UCSD-AML1 (cell line): Measurements from ENCODE around the gene CYB5RL.
"Not testable (repeated sequence)": the region's sequence is repeated elsewhere in the genome, so short reads cannot be mapped to it uniquely, and the experiment has no call there.

Experiments
- DNase-seq: peaks from one replicate; lab custom pipeline; 2025; ENCODE audit not compliant: unreplicated experiment; lab: John Stamatoyannopoulos, UW

CYB5RL gene

DNA sequence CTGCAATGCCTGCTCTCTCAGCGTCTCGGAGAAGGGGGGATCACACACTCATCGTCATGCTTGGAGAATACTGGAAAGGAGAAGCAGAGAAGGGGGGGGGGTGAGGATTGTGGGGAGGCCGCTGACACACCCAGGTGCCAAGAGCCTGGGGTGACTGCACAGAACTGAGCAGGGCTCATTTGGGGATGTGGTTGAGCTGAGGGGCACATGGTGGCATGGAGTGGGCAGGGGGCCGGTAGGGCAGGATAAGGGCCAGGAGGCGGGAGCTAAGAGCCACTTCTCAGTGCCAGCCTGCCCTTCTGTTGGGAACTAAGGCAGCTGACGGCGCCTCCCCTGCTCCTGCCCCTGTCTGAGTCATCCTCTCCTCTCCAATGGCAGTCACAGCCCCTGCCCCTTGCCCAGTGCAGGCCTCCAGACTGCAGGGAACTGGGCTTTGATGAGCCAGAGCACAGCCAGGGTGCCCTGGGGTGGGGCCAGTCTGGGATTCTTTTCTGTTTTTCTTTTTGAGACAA lies 27.3 kb upstream of the CYB5RL start:
- no peak for DNase-seq

DNA sequence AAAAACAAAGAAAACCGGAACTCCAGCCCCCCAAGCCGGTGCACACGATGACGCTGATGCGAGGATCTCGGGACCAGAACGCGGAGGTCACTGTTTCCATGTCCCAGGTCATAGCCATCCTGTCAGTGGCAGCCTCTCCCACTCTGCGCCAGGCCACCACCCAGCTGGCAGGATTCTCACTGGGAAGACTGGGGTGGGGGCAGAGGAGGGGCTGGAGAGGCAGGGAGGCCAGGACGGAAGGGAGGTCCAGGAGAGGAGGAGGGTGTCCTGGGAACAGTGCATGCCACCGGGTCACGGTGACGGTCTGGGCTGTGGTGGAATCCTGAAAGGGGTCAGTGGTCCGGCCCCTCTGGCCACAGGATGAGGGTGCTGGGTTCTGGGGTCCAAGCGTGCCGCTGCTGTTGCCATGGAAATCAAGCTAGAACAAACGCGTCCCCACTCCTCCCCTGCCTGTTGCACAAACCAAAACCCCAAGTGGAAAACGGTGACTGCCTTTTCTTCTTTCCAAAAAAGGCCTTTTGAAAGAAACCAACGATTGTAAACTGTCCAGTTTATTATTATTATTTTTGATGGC lies 26.2 kb upstream of the CYB5RL start:
- DNase-seq = no peak

DNA sequence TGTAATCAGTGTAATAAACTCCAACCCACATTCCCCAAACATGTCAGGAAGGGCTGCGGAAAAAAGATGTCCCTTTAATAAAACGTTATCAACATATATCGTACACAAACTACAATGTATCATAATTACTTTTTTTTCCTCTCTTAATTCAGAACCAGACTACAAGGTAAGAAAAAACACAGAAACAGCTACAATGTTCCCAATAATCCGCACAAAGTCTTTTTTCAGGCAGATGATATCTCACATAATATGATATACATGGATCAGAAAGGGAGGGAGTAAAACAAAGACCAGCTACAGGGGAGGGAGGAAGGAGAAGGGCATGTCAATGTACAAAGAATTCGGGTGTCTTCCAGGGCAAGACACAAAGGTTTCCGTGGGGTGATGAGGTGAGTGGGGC lies 25.5 kb upstream of the CYB5RL start:
- DNase-seq = no peak

DNA sequence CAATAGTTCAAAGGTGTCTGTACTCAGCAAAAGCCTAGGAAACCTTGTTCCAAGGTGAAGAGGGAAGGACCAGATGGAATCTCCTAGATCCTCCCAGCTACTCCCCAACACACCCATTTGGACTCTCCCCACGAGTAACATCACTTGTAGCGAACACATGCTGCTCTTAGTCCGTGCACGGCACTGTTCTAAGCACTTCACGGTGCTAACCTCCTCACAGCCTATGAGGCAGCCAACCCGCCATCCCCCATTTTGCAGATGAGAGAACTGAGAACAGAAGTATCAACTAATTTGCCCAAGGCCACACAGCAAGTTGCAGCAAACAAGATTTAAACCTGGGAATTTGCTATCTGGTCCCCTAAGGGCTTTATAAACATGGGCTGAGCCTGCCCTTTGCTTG lies 24.4 kb upstream of the CYB5RL start:
- no peak for DNase-seq

DNA sequence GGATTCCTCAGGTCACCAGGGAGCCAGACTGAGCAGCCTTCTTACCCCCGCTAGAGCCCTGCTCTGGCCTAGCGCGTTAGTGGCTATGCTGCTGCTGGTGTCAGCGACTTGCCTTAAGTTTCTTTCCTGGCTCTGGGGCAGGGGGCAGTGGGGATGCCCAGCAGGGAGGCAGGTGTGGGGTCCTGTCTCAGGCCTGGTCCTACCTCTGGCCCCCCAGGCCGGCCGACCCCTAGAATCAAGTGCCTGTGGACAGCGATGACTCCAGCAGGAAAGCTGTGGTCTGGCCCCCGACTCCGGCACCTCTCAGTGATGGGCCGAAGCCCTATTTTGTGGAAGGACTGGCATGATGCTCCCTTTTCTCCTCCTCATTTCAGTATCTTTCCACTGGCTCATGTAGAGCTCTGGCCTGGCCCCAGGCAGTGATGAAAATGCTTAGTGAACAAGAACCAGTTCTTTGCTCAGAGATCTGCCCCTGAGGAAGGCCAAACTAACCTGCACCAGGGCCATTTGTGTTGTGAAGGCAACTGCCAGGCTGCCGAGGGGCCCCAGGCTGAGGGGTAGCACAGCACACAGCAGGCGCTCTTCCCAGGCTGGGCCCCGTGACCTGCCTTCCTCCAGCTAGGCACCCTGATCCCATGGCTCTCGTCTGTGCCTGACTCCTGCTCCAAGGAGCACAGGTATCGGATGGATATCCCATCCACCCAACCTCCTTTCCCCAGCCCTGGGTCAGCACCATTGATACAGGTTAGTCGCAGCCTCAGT lies 23.8 kb upstream of the CYB5RL start:
- DNase-seq = no peak

DNA sequence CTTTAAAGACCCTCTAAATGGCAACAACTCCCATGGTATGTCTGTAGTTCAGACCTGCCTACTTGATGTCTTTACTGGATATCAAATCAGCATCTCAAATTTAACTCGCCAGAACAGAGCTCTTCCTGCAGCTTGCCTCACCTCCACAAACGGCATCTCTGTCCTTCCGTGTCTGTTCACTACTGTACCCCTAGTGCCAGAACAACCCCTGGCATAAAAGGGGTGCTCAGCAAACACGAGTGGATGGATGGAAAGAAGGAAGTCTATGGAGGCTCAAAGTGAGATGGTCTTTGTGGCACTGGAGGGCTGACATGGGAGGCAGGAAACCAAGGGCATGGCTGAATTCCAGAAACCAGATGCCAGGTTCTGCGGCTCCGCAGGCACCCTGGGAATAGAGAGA lies 22.9 kb upstream of the CYB5RL start:
- DNase-seq = no peak

DNA sequence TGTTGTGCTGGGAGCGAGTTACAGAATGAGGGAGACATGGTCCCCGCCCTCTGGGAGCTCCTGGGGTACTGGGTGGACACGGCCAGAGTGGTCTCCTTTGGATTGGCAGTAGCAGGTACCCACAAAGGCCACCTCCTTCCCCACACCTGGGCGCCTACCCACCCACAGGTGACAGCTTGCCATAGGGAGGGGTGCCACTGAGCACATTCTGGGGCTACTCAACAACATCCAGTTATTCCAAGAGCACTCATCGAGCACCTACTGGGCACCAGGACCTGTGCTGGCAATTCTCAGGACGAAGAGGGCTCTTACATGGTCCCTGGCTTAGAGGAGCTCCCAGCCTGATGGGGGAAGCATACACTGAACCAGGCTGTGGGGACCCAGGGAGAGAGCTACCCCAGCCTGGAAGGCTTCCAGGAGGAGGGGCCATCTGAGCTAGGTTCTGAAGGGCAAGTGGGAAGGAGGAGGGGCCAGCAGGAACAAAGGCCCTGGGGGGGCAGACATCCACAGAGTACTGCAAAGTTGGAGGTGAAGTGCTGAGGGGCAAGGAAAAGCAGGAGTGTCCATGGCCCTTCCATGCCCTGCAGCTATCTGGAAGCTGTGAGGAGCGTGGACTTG lies 22.1 kb upstream of the CYB5RL start:
- no peak for DNase-seq

DNA sequence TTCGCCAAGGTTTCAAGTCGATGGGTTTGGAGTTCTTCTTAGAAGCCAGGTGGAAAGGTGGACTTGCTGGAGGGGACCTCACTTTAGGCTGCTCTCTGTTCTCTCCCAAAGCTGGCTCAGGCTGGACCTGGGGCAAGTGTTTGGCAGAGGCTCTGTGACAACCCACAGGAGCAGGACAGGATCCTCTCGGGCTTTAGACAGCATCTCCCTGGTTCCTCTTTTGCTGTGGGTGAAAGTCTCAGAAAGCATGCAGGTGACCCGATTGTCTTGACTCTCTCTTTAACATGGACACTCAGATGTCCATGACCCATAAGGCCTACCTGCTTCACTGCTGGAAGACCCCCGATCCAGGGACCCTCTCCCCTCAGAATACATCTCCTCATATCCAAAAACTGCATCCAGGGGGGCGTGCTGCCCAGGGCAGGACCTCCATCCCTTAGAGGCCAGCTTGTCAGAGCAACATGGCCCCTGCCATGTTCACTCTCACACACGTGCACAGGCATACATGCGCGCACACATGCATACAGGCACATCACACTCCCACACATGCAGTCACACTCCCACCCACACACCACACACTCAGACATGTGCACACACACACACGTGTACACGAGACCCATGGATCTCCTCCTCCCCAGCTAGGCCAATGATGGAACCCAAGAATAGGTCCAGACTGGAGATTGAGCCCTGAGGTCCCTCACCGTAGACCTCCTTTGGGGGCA lies 21.4 kb upstream of the CYB5RL start:
- DNase-seq = no peak

DNA sequence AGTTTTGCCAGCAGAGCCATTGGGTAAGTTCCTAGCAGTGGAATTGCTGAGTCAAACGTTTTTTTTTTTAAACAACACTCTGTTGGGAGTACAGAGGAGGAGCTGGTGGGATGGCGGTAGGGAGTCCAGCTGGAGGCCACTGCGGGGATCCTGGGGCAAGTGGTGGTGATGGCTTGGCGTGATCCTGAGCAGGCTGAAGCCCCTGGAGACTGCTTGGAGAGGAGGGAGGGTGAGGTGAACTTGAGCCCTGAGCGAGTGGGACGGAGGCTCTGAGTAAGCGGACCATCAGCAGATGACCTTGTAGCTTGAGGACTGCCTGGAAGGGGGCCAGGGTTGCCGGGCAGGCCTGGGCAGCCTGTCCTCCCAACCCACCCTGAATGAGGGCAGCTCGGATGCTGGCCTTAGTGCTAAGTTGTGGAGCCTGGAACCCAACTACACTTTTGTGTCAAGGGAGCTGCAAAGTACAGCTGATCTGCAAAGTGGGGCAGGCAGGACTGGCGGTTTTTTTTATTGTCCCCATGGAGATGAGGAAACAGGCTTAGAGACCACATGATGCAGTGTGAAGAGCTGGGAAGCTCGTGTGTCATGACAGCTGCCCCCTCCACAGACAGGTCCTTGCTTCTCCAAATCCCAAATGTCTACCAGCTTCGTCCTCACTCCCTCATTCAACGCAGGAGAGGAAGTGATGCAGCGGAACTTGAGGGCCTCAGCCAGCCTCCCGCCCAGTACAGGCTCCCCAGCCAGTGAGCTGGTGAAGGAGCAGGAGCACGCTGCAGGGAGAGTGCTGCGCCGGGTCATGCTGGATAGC lies 20.4 kb upstream of the CYB5RL start:
- peak; percentile 36 for DNase-seq

DNA sequence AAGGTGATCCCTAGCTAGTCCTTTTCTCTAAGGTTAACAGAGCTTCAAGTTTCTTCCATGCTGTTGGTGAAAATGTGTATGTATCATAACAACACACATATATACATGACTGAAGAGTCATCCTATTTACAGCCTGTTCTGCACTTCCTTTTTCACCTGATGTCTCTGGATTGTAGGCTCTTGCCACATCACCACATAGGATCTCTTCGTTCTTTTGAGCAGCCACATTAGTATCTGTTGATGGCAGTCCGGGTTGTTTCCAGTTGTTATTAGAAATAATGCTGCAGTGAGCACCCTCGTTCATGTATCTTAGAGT lies 19.8 kb upstream of the CYB5RL start:
- no peak for DNase-seq

DNA sequence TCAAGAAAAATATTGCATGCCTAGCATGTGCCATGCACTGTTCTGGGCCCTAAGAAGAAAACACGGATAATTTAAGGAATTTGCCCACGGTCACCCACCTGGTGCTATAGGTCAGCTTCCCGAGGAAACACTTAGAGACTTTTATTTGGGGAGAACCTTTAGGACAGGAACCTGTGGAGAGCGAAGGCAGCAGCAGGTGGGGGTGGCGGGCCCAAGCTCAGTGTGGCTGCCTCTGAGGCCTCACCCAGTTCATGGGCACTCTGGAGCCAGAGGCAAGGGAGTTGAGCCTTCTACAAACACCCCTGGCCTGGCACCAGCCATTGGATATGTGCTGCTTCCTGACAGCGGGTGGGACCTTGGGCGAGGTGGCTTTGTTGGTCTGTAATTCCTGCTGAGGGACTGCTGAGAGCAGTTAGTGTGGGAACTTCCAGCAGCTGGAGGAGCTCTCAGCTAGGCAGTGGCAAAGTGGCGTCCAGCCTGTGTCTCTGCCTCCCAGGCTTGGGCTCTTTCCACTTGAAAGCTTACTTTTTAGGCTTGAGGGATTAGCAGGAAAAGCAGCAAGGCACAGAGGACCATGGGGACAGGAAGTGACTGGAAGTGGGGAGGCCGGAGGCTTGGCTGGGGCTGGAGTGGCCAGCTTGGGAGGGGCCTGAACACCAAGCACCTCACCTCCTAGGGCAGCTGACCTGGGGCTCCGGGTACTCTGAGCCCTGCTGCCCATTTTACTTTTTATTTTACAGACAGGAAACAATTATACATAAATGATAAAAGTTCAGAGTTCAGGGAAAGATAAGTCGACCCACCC lies 19.3 kb upstream of the CYB5RL start:
- no peak for DNase-seq

DNA sequence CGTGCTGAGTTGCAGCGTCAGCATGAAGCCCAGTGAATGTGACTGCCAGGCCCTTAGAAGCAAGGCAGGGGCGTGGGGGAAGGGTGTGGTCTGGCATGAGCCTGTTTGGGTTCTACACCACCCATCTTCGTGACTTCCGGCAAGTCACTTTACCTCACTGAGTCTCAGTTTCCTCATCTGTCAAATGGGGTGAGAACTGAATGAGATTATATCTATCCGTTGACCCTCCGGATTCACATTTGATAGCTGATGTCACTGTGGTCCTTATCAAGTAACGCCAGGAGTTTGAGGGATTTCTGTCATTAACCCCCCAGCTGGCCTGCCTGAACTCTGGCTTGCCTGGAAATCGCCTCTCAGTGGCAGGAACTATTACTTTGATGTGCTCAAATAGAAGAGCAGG lies 15.7 kb upstream of the CYB5RL start:
- DNase-seq = no peak

DNA sequence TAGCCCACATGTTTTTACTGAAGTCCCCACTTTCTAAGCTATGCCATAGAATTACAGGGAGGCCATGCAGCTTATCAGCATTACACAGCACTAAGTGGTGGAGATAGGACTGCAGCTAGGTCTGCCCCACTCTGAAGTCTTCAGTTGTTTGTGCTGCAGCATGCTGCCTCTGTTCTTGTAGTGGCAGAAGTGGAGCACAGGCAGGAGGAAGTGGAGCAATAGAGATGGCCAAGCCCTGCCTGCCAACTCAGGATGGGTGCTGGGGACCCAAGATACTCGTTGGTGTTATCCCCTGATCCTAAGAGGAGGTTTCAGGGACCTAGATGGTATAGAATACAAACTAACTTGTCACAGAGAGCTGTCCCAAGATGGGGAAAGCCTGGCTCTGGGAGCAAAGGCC lies 13.0 kb upstream of the CYB5RL start:
- no peak for DNase-seq

DNA sequence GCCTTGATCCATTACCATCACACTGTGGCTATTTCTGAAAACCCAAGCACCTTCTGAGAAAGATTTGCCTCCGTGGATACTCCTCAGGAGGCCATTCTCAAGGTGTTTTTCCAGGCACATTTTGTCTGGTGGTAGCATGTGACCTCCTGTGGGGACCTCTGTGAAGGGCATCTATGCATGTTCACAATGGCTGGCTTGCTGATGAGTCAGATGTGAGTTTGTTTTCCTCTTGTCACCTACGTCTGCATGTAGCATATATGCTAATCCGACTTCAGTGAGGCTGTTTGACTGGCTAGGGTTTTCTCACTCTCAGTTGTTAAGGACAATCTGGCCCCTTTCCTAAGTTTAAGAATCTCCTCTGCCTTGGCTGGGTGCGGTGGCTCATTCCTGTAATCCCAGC lies 8.1 kb upstream of the CYB5RL start:
- not testable (repeated sequence) for DNase-seq

DNA sequence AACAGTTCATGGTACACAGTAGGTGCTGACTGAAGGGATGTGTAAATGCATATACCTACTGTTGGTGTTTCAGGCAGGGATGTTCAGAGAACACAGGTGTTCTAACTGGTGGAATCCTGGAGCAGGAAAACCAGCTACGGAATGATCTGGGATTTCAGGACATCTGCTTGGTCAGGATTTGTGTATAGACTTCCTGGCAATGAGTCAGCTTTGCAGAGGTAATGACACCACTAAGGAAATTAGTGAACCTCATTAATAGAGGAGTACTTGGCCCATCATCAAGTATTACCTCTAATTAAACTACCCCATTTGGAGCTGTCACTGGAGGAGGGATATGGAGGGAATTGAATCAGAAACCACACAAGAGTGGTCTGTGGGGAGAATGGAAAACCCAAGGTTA lies 7.5 kb upstream of the CYB5RL start:
- no peak for DNase-seq

DNA sequence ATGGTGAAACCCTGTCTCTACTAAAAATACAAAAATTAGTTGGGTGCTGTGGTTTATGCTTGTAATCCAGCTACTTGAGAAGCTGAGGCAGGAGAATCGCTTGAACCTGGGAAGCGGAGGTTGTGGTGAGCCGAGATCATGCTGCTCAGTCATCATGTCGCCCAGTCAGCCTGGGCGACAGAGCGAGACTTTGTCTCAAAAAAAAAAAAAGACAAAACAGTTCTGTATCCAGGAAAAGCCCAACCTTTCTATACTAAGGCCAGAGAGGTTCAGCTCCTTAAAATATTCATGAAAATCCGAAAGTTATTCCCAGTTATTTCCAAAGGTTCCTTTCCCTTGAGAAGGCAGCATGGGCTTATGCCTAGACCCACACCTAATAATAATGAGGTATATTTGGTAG lies 4.4 kb upstream of the CYB5RL start:
- DNase-seq = no peak

DNA sequence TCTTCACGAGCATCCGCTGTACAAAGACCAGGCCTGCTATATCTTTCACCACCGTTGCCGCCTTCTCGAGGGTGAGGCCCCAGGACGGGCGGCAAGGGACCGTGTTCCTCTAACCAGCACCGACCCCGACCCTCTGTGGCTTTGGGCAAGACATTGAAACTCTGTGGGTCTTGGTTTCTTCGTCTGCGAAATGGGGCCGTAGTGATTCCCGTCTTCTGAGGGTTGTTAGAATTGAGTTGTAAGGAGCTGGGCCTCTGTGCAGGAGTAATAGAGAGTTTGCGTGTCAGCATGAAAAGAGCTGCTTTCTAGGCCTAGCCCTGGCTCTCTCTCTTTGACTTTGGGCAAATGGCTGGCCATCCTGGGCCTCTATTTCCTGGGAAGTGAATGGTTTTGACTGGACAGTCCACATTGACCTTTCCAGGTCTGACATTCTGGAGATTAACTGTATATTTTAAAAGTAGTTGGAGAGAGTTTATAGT lies 728 bp upstream of the CYB5RL start:
- no peak for DNase-seq

DNA sequence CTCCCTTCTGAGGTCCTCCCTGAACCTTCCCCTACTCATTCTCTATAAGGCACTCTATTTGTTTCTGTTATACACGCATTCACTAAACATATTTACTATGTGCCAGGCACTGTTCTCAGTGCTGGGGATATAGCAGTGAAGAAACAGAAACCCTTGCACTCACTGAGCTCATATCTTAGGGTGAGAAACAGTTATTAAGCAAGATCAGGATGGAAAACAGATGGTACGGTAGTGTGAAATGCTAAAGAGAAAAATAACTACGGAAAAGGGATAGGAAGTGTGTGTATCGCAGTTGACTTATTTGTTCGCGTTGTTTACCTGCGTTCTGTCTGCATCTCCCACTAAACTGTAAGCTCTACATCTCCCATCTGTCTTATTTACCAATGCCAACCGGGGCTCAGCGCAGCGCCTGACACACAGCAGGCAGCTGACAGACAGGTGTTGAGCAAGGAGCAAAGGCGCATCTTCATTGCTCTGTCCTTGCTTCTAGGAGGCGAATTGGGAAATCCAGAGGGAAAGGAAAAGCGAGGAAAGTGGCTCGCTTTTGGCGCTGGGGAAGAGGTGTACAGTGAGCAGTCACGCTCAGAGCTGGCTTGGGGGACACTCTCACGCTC lies 572 bp downstream of the CYB5RL start:
- DNase-seq = no peak

DNA sequence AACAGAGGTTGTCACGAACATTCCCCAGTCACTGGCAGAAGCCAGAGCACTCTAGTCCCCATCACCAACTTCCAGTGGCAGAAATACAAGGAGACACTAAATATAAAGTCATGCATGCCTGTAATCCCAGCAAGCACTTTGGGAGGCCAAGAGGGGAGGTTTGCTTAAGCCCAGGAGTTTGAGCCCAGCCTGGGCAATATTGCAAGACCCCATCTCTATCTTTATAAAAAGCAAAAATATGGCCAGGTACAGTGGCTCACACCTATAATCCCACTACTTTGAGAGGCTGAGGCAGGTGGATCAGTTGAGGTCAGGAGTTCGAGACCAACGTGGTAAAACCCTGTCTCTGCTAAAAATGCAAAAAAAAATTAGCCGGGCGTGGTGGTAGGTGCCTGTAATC lies 6.4 kb downstream of the CYB5RL start:
- DNase-seq = no peak

DNA sequence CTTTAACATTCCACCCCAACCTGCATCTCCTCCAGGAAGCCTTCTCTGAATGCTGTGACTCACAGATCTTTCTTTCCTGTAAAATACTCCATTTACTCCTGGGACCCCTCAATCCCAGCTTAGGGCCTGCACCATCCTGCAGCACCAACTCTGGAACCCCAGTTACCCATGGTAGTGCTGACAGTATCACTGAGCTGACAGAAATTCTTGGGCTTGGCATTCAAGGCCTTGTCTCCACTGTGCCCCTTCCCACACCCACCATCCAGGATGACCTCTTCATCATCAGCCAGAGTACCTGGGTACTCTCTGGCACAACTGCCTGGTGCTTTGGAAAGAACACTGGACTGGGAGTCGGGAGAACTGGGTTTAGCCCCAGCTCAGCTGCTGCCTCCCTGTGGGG lies 8.3 kb downstream of the CYB5RL start:
- no peak for DNase-seq
